ENCODE data around the gene FCHO1.

- TF ChIP-seq CTCF (IDR thresholded peaks at IDR 0.05), result no peak
- TF ChIP-seq REST (IDR thresholded peaks at IDR 0.05; ENCODE audit: insufficient read depth in 1 of 2, low read depth in 2 of 2, low read length in 1 of 2), result no peak
- TF ChIP-seq SIN3A (IDR thresholded peaks at IDR 0.05; ENCODE audit: borderline replicate concordance, insufficient read depth, low read depth, low read length), result no peak
Measured at GRCh38 chr19:17821190-17821589, 69.9 kb downstream of the FCHO1 start, which contains the start of gene INSL3.

All from Panc1 (cell line).